PC-3 (cell line): ENCODE results near the gene WWC2. TPM values are rescaled to one million over a fixed set of nuclear protein-coding genes. Genes with fewer than 3 reads are reported as not detected.

Source experiments
- ATAC-seq: fragments of 200-7000 bp; cut with Tn5 transposase; 2 replicates; pipeline ENCODE4 v1.9.1; 2020; ENCODE audit warnings: mild to moderate bottlenecking, moderate library complexity
- BruUV-seq: library from RNA; stranded (reverse); fragments of 400-500 nt; replicated peaks from 2 replicates; lab custom pipeline; 2021; lab: Mats Ljungman, UMichigan
- CTCF ChIA-PET: fragments of 300-600 bp; sonication (Branson Sonifier 250); formaldehyde crosslinking; loops from one replicate; lab custom pipeline; 2022; ENCODE audit warnings: antibody characterized with exemption; lab: Charles Lee
- POLR2A ChIA-PET: fragments of 300-600 bp; sonication (Branson Sonifier 250); formaldehyde crosslinking; loops from one replicate; lab custom pipeline; 2022; ENCODE audit warnings: antibody characterized with exemption; ENCODE audit not compliant: unreplicated experiment; lab: Charles Lee
- DNase-seq: peaks from one replicate; pipeline ENCODE4 v3.0.0-alpha.2; 2015
- H2AFZ ChIP-seq: fragments of 300-600 bp; sonication (generic); 2 replicates; pipeline ENCODE4 v1.6.0; 2016; ENCODE audit warnings: antibody characterized with exemption, low read length
- H3F3A ChIP-seq: fragments of 300-600 bp; sonication (generic); one replicate; pipeline ENCODE4 v1.6.0; 2017; ENCODE audit warnings: antibody characterized with exemption, low read length, control low read depth, mild to moderate bottlenecking; ENCODE audit not compliant: unreplicated experiment
- H3K27ac ChIP-seq: fragments of 300-600 bp; sonication (generic); 2 replicates; pipeline ENCODE4 v1.5.1; 2016; ENCODE audit warnings: mild to moderate bottlenecking, low read length
- H3K27me3 ChIP-seq: fragments of 300-600 bp; sonication (generic); 2 replicates; pipeline ENCODE4 v1.6.1; 2016; ENCODE audit warnings: low read length, mixed read lengths
- H3K36me3 ChIP-seq: fragments of 300-600 bp; sonication (generic); 2 replicates; pipeline ENCODE4 v1.6.1; 2016; ENCODE audit warnings: low read depth, mixed run types, low read length, mixed read lengths
- H3K4me1 ChIP-seq: fragments of 300-600 bp; sonication (generic); 2 replicates; pipeline ENCODE4 v1.5.1; 2016; ENCODE audit warnings: low read length; ENCODE audit not compliant: insufficient read depth
- H3K4me2 ChIP-seq: fragments of 300-600 bp; sonication (generic); 2 replicates; pipeline ENCODE4 v1.6.0; 2016; ENCODE audit warnings: low read length
- H3K4me3 ChIP-seq: fragments of 300-600 bp; sonication (generic); 2 replicates; pipeline ENCODE4 v1.5.1; 2016; ENCODE audit warnings: mild to moderate bottlenecking, low read length, mixed read lengths
- H3K79me2 ChIP-seq: fragments of 300-600 bp; sonication (generic); 2 replicates; pipeline ENCODE4 v1.6.1; 2017; ENCODE audit warnings: low read length, mixed read lengths
- H3K9ac ChIP-seq: fragments of 300-600 bp; sonication (generic); 2 replicates; pipeline ENCODE4 v1.6.0; 2016; ENCODE audit warnings: mild to moderate bottlenecking, low read length
- H3K9me2 ChIP-seq: fragments of 300-600 bp; sonication (generic); replicated peaks from 2 replicates; pipeline ENCODE4 v1.6.1; 2016; ENCODE audit warnings: mixed run types, low read length, mixed read lengths
- H3K9me3 ChIP-seq: fragments of 300-600 bp; sonication (generic); 2 replicates; pipeline ENCODE4 v1.6.1; 2016; ENCODE audit warnings: low read length, mixed read lengths
- H4K20me1 ChIP-seq: fragments of 300-600 bp; sonication (generic); 2 replicates; pipeline ENCODE4 v1.6.1; 2016; ENCODE audit warnings: low read length, mixed read lengths
- EZH2 ChIP-seq: fragments of 300-600 bp; sonication (generic); IDR thresholded peaks from one replicate; pipeline ENCODE4 v1.6.1; 2017; ENCODE audit warnings: antibody characterized with exemption, mild to moderate bottlenecking, low read length; ENCODE audit not compliant: unreplicated experiment
- EZH2phosphoT487 ChIP-seq: fragments of 300-600 bp; sonication (generic); IDR thresholded peaks from 2 replicates; pipeline ENCODE4 v1.6.1; 2018; ENCODE audit warnings: mild to moderate bottlenecking, antibody characterized with exemption, low read length, borderline replicate concordance
- intact Hi-C: fragments of 100-400 bp; cut with micrococcal nuclease; formaldehyde crosslinking; loops from 2 replicates; pipeline ENCODE4 v1.9.0; 2023
- total RNA-seq: library from RNA; depleted of rRNA; stranded (reverse); fragments of >200 nt; gene quantifications from 2 replicates; pipeline ENCODE4 v1.2.3, GENCODE V29; 2014
- TF ChIP-seq, protein P1 (sequence below): fragments of 300-600 bp; sonication (generic); conservative IDR thresholded peaks from 2 replicates; pipeline ENCODE4 v1.5.1; 2017; ENCODE audit warnings: antibody characterized with exemption, low read depth, mild to moderate bottlenecking, low read length

WWC2 gene
- total RNA-seq, 1 experiment from 2014 or later, result 15.8 TPM

DNA sequence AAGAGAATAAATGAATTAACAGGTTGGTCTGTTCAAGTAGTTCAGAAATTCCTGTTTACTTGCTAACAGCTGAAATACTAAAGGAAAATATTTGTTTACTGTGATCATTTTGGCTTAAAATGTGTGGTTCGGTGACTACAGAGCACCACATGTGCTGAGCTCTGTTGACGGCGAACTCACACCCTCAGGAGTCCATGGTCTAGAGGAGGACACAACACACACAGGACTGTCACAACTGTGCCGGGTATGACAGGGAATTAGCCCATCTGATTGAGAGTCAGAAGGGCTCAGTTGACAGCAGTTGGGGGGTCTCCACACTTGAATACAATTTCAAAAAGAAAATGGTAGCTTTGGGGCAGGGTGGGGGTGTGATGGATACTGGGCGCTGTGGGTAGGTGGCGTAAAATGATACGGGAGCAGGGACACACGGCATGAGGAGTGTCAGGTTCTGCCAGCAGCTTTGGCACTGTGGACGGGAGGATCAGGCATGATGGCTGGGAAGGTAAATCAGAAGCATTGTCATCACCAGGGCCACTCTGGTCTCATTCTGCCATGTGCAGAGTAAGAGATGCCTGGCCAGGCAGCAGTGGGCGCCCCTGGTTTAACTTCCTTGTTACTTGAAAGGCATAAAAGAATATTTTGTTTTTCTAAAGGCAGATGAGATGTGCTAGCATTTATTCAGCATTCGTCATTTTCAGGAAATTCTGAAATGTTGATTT lies 187.7 kb downstream of the WWC2 start:
- Histone ChIP-seq H4K20me1 (no peaks in the 10 kb centered on the region), H3K4me3 (no peak overlapping the region), H3K27me3 (no peaks in the 10 kb centered on the region), H3K27ac (no peak overlapping the region), H3K9ac (no peak overlapping the region), H2AFZ (no peak overlapping the region), H3K9me3 (no peaks in the 10 kb centered on the region), H3K4me2 (no peak overlapping the region), H3K4me1 (peaks cover 16% of the 10 kb centered on the region; the same call in 1 of the 2 replicates), H3K36me3 (peaks cover 7% of the 10 kb centered on the region; the same call in 1 of the 2 replicates), H3K79me2 (no peaks in the 10 kb centered on the region), H3F3A (no peaks in the 10 kb centered on the region), H3K9me2 (no peaks in the 10 kb centered on the region)
- no peak for ATAC-seq
- intact Hi-C loops, result no loop called here
- TF ChIP-seq EZH2phosphoT487 (no peak), EZH2 (no peak)
- TF ChIP-seq, protein P1, sequence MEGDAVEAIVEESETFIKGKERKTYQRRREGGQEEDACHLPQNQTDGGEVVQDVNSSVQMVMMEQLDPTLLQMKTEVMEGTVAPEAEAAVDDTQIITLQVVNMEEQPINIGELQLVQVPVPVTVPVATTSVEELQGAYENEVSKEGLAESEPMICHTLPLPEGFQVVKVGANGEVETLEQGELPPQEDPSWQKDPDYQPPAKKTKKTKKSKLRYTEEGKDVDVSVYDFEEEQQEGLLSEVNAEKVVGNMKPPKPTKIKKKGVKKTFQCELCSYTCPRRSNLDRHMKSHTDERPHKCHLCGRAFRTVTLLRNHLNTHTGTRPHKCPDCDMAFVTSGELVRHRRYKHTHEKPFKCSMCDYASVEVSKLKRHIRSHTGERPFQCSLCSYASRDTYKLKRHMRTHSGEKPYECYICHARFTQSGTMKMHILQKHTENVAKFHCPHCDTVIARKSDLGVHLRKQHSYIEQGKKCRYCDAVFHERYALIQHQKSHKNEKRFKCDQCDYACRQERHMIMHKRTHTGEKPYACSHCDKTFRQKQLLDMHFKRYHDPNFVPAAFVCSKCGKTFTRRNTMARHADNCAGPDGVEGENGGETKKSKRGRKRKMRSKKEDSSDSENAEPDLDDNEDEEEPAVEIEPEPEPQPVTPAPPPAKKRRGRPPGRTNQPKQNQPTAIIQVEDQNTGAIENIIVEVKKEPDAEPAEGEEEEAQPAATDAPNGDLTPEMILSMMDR, result no peak
- no TSS peak for BruUV-seq
- ChIA-PET CTCF (no interaction called here), POLR2A (no interaction called here)
- DNase-seq, result no peak

DNA sequence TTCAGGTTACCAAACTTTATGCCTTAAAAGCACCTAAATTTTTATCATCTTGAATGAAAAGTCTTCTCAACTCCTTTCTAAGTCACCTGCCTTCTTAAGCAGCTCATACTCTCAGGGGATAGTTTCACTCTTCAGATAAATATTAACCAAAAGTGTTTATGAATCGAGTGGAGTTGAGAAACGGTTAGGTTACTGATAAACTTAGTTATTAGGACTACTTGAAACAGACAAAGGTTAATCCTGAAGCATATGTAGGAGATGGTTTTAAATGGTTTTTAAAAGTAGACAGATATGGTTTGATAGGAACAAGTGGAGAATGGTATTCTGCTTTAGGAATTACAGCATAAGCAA lies 188.2 kb downstream of the WWC2 start:
- H3K4me3 ChIP-seq, result no peak overlapping the region
- peaks cover 7% of the 10 kb centered on the region; the same call in 1 of the 2 replicates for H3K36me3 ChIP-seq
- H3K9me3 ChIP-seq, result no peaks in the 10 kb centered on the region
- intact Hi-C loops, result no loop called here
- ChIA-PET POLR2A (no interaction called here), CTCF (no interaction called here)
- no peak overlapping the region for H3K4me2 ChIP-seq
- no TSS peak for BruUV-seq
- H3K79me2 ChIP-seq, result no peaks in the 10 kb centered on the region
- no peak overlapping the region for H3K9ac ChIP-seq
- TF ChIP-seq EZH2, result no peak
- TF ChIP-seq, protein P1, result no peak
- TF ChIP-seq EZH2phosphoT487, result no peak
- H2AFZ ChIP-seq, result no peak overlapping the region
- no peaks in the 10 kb centered on the region for H3K9me2 ChIP-seq
- H3K27me3 ChIP-seq, result no peaks in the 10 kb centered on the region
- H4K20me1 ChIP-seq, result no peaks in the 10 kb centered on the region
- ATAC-seq, result no peak
- H3K4me1 ChIP-seq, result peaks cover 16% of the 10 kb centered on the region; the same call in 1 of the 2 replicates
- no peak for DNase-seq
- no peaks in the 10 kb centered on the region for H3F3A ChIP-seq
- H3K27ac ChIP-seq, result no peak overlapping the region

DNA sequence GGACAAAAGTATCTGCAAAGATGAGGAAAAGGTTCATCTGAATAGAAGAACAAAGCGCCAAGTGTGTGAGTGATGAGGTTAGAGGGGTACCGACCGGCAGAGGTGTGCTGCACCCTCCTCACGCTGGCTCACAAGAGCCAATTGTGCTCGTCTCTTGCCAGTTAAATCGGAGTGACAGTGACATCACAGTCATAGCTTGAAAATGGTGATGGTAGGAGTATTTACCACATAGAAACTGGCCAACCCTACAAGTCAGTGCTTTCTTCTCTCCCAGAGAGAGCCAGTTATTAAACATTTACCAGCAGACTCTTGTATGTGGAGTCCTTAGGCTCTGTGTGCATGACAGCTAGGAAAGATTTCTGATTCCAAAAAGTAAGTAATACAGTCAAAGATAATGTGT lies 188.6 kb downstream of the WWC2 start:
- no peak overlapping the region for H3K4me2 ChIP-seq

More for the DNA sequence above, 188.6 kb downstream of the WWC2 start:
- POLR2A ChIA-PET, result no interaction called here
- H3K27ac ChIP-seq, result no peak overlapping the region
- CTCF ChIA-PET, result no interaction called here
- no peak overlapping the region for H3K9ac ChIP-seq
- H3F3A ChIP-seq, result no peaks in the 10 kb centered on the region
- H3K4me1 ChIP-seq, result peaks cover 16% of the 10 kb centered on the region; the same call in 1 of the 2 replicates
- no peak for ATAC-seq
- H3K9me2 ChIP-seq, result no peaks in the 10 kb centered on the region
- no peaks in the 10 kb centered on the region for H3K27me3 ChIP-seq
- BruUV-seq, result no TSS peak
- intact Hi-C loops, result no loop called here
- TF ChIP-seq EZH2, result no peak
- no peak for TF ChIP-seq EZH2phosphoT487
- TF ChIP-seq, protein P1, result no peak
- H3K4me3 ChIP-seq, result no peak overlapping the region
- no peaks in the 10 kb centered on the region for H3K79me2 ChIP-seq
- DNase-seq, result no peak
- H2AFZ ChIP-seq, result no peak overlapping the region
- H3K36me3 ChIP-seq, result peaks cover 7% of the 10 kb centered on the region; the same call in 1 of the 2 replicates
- H4K20me1 ChIP-seq, result no peaks in the 10 kb centered on the region
- H3K9me3 ChIP-seq, result no peaks in the 10 kb centered on the region
